Neuronal stem cell (in vitro differentiated cells): ENCODE results near the gene CDH6.

Experiments used
- DNase-seq: peaks from one replicate; pipeline ENCODE4 v3.0.0-alpha.2; 2013; ENCODE audit warnings: low spot score
- H2AFZ ChIP-seq: one replicate; pipeline ENCODE4 v1.6.1; 2013; ENCODE audit warnings: mild to moderate bottlenecking, low read length, inconsistent platforms
- H2AK5ac ChIP-seq: 2 replicates; pipeline ENCODE4 v1.6.1; 2013; ENCODE audit warnings: low read depth, mild to moderate bottlenecking, inconsistent platforms, low read length, moderate library complexity, mixed read lengths
- H2BK120ac ChIP-seq: 2 replicates; pipeline ENCODE4 v1.6.1; 2013; ENCODE audit warnings: low read depth, mild to moderate bottlenecking, inconsistent platforms, low read length, moderate library complexity, mixed read lengths
- H2BK12ac ChIP-seq: one replicate; pipeline ENCODE4 v1.6.1; 2013; ENCODE audit warnings: low read length, inconsistent platforms
- H2BK15ac ChIP-seq: 2 replicates; pipeline ENCODE4 v1.6.1; 2013; ENCODE audit warnings: mild to moderate bottlenecking, low read length, inconsistent platforms, mixed read lengths
- H2BK5ac ChIP-seq: one replicate; pipeline ENCODE4 v1.6.1; 2013; ENCODE audit warnings: inconsistent platforms, mild to moderate bottlenecking, low read length, moderate library complexity
- H3K14ac ChIP-seq: one replicate; pipeline ENCODE4 v1.6.1; 2013; ENCODE audit warnings: low read length, inconsistent platforms
- H3K18ac ChIP-seq: 2 replicates; pipeline ENCODE4 v1.6.1; 2013; ENCODE audit warnings: low read length, inconsistent platforms
- H3K23ac ChIP-seq: 2 replicates; pipeline ENCODE4 v1.6.1; 2013; ENCODE audit warnings: low read depth, mild to moderate bottlenecking, mixed read lengths, low read length, inconsistent platforms; ENCODE audit not compliant: poor library complexity
- H3K27ac ChIP-seq: replicated peaks from 3 replicates; pipeline ENCODE4 v1.5.1; 2013; ENCODE audit warnings: low read length, inconsistent platforms
- H3K27me3 ChIP-seq, 3 experiments: 2 replicates each; pipeline ENCODE4 v1.6.1; 2013; ENCODE audit warnings: low read length in 3 of 3, mild to moderate bottlenecking in 2 of 3, inconsistent platforms in 1 of 3, low read depth in 1 of 3, mixed read lengths in 1 of 3, moderate library complexity in 1 of 3; ENCODE audit not compliant: control insufficient read depth in 3 of 3, insufficient read depth in 3 of 3
- H3K36me3 ChIP-seq, 2 donors: replicated peaks in 1 of 2; 2 replicates each; pipeline ENCODE4 v1.6.1; 2013; ENCODE audit warnings: low read length in 2 of 2; ENCODE audit not compliant: control insufficient read depth in 2 of 2, insufficient read depth in 2 of 2
- H3K4ac ChIP-seq: 2 replicates; pipeline ENCODE4 v1.6.1; 2013; ENCODE audit warnings: inconsistent platforms, mild to moderate bottlenecking, low read length, moderate library complexity
- H3K4me1 ChIP-seq, 2 donors: 1 replicate in 1 of 2; 2 replicates in 1 of 2; pipeline ENCODE4 v1.6.1; 2013; ENCODE audit warnings: low read length in 2 of 2, low read depth in 1 of 2; ENCODE audit not compliant: control insufficient read depth in 2 of 2, insufficient read depth in 1 of 2
- H3K4me2 ChIP-seq: one replicate; pipeline ENCODE4 v1.6.1; 2013; ENCODE audit warnings: mild to moderate bottlenecking, low read length, inconsistent platforms; ENCODE audit not compliant: insufficient read depth, poor library complexity, severe bottlenecking
- H3K4me3 ChIP-seq, 2 donors: 2 replicates each; pipeline ENCODE4 v1.5.1; 2013; ENCODE audit warnings: low read length in 2 of 2, mild to moderate bottlenecking in 2 of 2, inconsistent platforms in 1 of 2, moderate library complexity in 1 of 2
- H3K79me1 ChIP-seq: one replicate; pipeline ENCODE4 v1.6.1; 2013; ENCODE audit warnings: low read depth, mild to moderate bottlenecking, inconsistent platforms, low read length, moderate library complexity
- H3K9ac ChIP-seq: one replicate; pipeline ENCODE4 v1.6.1; 2013; ENCODE audit warnings: mild to moderate bottlenecking, low read depth, low read length, inconsistent platforms; ENCODE audit not compliant: poor library complexity
- H3K9me3 ChIP-seq, 2 donors: replicated peaks in 1 of 2; 2 replicates each; pipeline versions ENCODE3 to v1.6.1; 2013; ENCODE audit warnings: low read length in 2 of 2, mild to moderate bottlenecking in 2 of 2, inconsistent platforms in 1 of 2, low read depth in 1 of 2, mixed read lengths in 1 of 2, moderate library complexity in 1 of 2; ENCODE audit not compliant: control insufficient read depth in 2 of 2, insufficient read depth in 1 of 2
- H4K8ac ChIP-seq: one replicate; pipeline ENCODE4 v1.6.1; 2013; ENCODE audit warnings: low read depth, mild to moderate bottlenecking, inconsistent platforms, low read length, moderate library complexity
- H4K91ac ChIP-seq: one replicate; pipeline ENCODE4 v1.6.1; 2013; ENCODE audit warnings: low read length, low read depth, mild to moderate bottlenecking, inconsistent platforms; ENCODE audit not compliant: poor library complexity
- WGBS, 2 donors: extraction: QIAGEN DNeasy Blood & Tissue Kit; methylation state at CpG; one replicate each; pipeline ENCODE4 v1.1.7; 2013; ENCODE audit warnings: missing lambda C conversion rate in 2 of 2, mixed read lengths in 1 of 2; ENCODE audit not compliant: insufficient read length in 2 of 2, insufficient replicate concordance in 1 of 2; ENCODE audit errors: extremely low coverage in 2 of 2; 5-methylcytosine and 5-hydroxymethylcytosine counted together

The CDH6 gene

DNA sequence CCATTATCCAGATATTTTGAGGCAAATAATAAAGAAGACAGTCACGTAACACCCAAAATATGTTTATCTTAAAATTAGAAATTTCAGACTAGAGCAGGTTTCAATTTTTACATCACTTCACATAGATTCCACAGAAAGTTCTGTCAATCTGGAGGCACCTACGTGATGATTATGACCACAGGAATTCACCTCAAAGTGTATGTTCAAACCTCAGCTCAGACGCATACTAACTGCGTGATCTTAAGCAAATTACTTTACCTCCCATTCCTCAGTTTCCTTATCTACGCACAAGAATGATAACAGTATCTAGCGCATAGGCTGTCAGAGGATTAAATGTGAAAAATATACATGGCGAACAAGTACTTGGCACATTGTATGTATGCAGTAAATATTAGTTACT is 5.9 kb upstream of the CDH6 start:
- Histone ChIP-seq H2AK5ac (no peak overlapping the region), H2BK15ac (no peak overlapping the region), H2BK120ac (no peak overlapping the region), H3K9me3 (no peaks in the 10 kb centered on the region), H3K23ac (no peak overlapping the region), H3K36me3 (no peaks in the 10 kb centered on the region), H3K4me1 (no peaks in the 10 kb centered on the region), H3K79me1 (no peaks in the 10 kb centered on the region), H3K4me3 (no peak overlapping the region), H4K8ac (no peak overlapping the region), H2BK5ac (no peak overlapping the region), H3K27ac (no peak overlapping the region), H3K27me3 (peaks cover 0 to 17% (median 0%) of the 10 kb centered on the region in 3 experiments), H2AFZ (no peak overlapping the region), H3K9ac (no peak overlapping the region), H3K18ac (no peak overlapping the region), H3K4ac (no peak overlapping the region), H3K14ac (no peak overlapping the region), H2BK12ac (no peak overlapping the region), H4K91ac (no peak overlapping the region), H3K4me2 (no peak overlapping the region)
- no peak for DNase-seq
- no CpG with 5 or more reads among the region's 7 CpGs for WGBS, 2 donors

DNA sequence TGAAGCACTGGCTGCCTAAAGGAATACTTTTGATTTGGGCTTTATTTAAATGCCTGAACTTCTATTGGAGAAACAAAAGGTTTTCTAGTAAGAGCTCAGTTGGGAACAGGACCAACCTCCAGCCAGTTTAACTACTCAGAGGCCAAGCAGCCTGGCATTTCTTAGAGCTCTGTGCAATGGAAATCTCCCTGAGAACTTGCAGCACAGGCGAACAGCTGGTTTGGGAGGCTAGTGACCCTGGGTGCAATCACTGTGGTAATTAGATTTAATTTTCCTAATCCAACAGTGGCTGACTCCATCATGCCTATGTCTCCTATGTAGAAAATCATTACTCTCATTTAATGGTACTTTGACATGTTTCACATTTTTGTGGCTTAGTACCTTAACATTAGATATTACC is 1.0 kb upstream of the CDH6 start:
- no peak overlapping the region for H2BK12ac ChIP-seq
- no peak overlapping the region for H2AFZ ChIP-seq
- no peak overlapping the region for H3K4me2 ChIP-seq
- H3K36me3 ChIP-seq = no peaks in the 10 kb centered on the region
- H3K4me1 ChIP-seq = peaks cover 7 to 20% of the 10 kb centered on the region in 2 donors
- H2AK5ac ChIP-seq = no peak overlapping the region
- peaks cover 0 to 32% (median 0%) of the 10 kb centered on the region in 3 experiments for H3K27me3 ChIP-seq
- H3K23ac ChIP-seq = no peak overlapping the region
- no peak overlapping the region for H3K4me3 ChIP-seq
- no peak overlapping the region for H3K9ac ChIP-seq
- H3K18ac ChIP-seq = no peak overlapping the region
- no peak overlapping the region for H4K91ac ChIP-seq
- no peak overlapping the region for H2BK15ac ChIP-seq
- H3K79me1 ChIP-seq = peaks cover 3% of the 10 kb centered on the region
- no peak for DNase-seq
- WGBS, 2 donors = no CpG with 5 or more reads among the region's 1 CpG
- H3K27ac ChIP-seq = no peak overlapping the region
- H4K8ac ChIP-seq = no peak overlapping the region
- no peaks in the 10 kb centered on the region for H3K9me3 ChIP-seq
- H3K14ac ChIP-seq = no peak overlapping the region
- no peak overlapping the region for H3K4ac ChIP-seq
- H2BK120ac ChIP-seq = no peak overlapping the region
- H2BK5ac ChIP-seq = no peak overlapping the region

DNA sequence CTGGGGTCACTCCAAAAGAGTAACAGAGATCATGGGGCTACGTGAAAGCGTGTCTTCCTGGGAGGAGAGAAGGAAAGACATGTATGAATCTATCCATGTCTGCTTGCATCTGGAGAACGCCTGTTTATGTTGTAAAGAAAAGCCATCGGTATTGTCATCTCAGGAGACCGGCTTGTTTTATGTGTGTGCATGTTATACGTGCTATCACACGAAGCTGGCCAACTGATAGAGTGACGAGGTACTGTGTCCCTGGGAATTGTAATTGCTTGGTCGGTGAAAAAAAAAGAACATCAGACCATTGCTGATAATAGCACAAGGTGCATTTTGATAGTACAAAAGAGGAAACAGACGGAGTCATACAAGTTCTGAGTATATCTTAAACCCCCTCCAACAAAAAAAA is 370 bp upstream of the CDH6 start:
- Histone ChIP-seq H3K27ac (no peak overlapping the region), H3K79me1 (peaks cover 3% of the 10 kb centered on the region), H3K23ac (no peak overlapping the region), H3K9ac (no peak overlapping the region), H3K4me3 (peak overlapping the region in 1 of 2 donors; percentile 54), H3K4me2 (peak overlapping the region; percentile 44), H2BK12ac (no peak overlapping the region), H4K8ac (no peak overlapping the region), H2BK15ac (no peak overlapping the region), H3K36me3 (no peaks in the 10 kb centered on the region), H2AFZ (peak overlapping the region; percentile 91), H3K18ac (no peak overlapping the region), H2BK120ac (no peak overlapping the region), H3K14ac (no peak overlapping the region), H2AK5ac (no peak overlapping the region), H3K27me3 (peaks cover 0 to 32% (median 0%) of the 10 kb centered on the region in 3 experiments), H2BK5ac (no peak overlapping the region), H3K4me1 (peaks cover 7 to 20% of the 10 kb centered on the region in 2 donors), H3K4ac (no peak overlapping the region), H3K9me3 (no peaks in the 10 kb centered on the region), H4K91ac (no peak overlapping the region)
- no peak for DNase-seq
- WGBS, 2 donors = no CpG with 5 or more reads among the region's 10 CpGs

DNA sequence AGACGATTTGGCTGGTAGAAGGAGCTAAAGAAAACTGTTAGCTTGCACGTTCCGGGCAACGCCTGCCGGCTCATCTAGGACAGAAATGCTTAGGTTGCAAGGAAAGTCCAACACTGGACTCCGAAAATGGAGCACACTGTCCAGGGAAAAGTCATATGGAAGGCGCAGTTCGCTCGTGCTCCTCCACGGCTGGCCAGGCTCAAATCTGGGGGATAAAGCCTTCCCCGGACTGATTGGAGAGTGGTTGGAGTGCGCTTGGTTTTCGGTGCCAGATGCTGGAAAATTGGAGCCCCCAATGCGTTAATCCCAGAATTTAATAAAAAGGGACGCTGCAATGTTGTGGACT is 955 bp downstream of the CDH6 start:
- peak overlapping the region; percentile 54 to 94 for H3K4me3 ChIP-seq
- no CpG with 5 or more reads among the region's 15 CpGs for WGBS, 2 donors
- no peaks in the 10 kb centered on the region for H3K36me3 ChIP-seq
- peak overlapping the region; percentile 76 for H3K18ac ChIP-seq
- H3K14ac ChIP-seq = peak overlapping the region; percentile 60
- no peak overlapping the region for H2BK12ac ChIP-seq
- H2BK5ac ChIP-seq = no peak overlapping the region
- peaks cover 0 to 32% (median 0%) of the 10 kb centered on the region in 3 experiments for H3K27me3 ChIP-seq
- peaks cover 3% of the 10 kb centered on the region for H3K79me1 ChIP-seq
- no peak overlapping the region for H4K8ac ChIP-seq
- no peaks in the 10 kb centered on the region for H3K9me3 ChIP-seq
- no peak overlapping the region for H3K9ac ChIP-seq
- H2BK120ac ChIP-seq = no peak overlapping the region
- no peak overlapping the region for H3K27ac ChIP-seq
- no peak overlapping the region for H3K23ac ChIP-seq
- H3K4ac ChIP-seq = no peak overlapping the region
- H2AK5ac ChIP-seq = no peak overlapping the region
- H3K4me1 ChIP-seq = peaks cover 7 to 20% of the 10 kb centered on the region in 2 donors
- peak overlapping the region; percentile 74 for H3K4me2 ChIP-seq
- no peak for DNase-seq
- H2AFZ ChIP-seq = peak overlapping the region; percentile 91
- H2BK15ac ChIP-seq = no peak overlapping the region
- no peak overlapping the region for H4K91ac ChIP-seq
